Kidney (tissue), 14 donors: Measurements from ENCODE around the gene SMAD2. TPM values are rescaled to one million over a fixed set of nuclear protein-coding genes. Genes with fewer than 3 reads are reported as not detected.

Experiments
- DNase-seq, 5 donors: peaks; one replicate each; pipeline ENCODE4 v3.0.0-alpha.2; 2013 to 2020
- FAIRE-seq: peaks from 2 replicates; lab custom pipeline; 2012; peaks lifted over from hg19 to GRCh38; lab: Jason Lieb, UNC
- H3K27ac ChIP-seq, 2 donors: one replicate each; pipeline ENCODE4 v1.7.0; 2013; ENCODE audit warnings: low read depth in 2 of 2, low read length in 2 of 2, inconsistent platforms in 1 of 2
- H3K27me3 ChIP-seq: one replicate; pipeline ENCODE4 v1.7.1; 2013; ENCODE audit warnings: low read length, inconsistent platforms; ENCODE audit not compliant: control insufficient read depth, insufficient read depth
- H3K36me3 ChIP-seq, 3 donors: one replicate each; pipeline versions ENCODE4 v1.7.0 to v1.7.1; 2013; ENCODE audit warnings: low read length in 3 of 3, control low read depth in 1 of 3, inconsistent platforms in 1 of 3; ENCODE audit not compliant: insufficient read depth in 3 of 3, control insufficient read depth in 2 of 3
- H3K4me1 ChIP-seq, 3 donors: one replicate each; pipeline versions ENCODE4 v1.7.0 to v1.7.1; 2013; ENCODE audit warnings: low read length in 3 of 3, inconsistent platforms in 1 of 3, low read depth in 1 of 3; ENCODE audit not compliant: control insufficient read depth in 2 of 3, insufficient read depth in 2 of 3
- H3K4me3 ChIP-seq, 3 donors: one replicate each; pipeline versions ENCODE4 v1.7.0 to v1.8.1; 2013; ENCODE audit warnings: low read length in 3 of 3, control low read depth in 1 of 3, inconsistent platforms in 1 of 3
- H3K9ac ChIP-seq, 3 donors: one replicate each; pipeline versions ENCODE4 v1.7.0 to v1.7.1; 2013; ENCODE audit warnings: low read length in 3 of 3, control low read depth in 1 of 3, inconsistent platforms in 1 of 3
- H3K9me3 ChIP-seq, 3 donors: one replicate each; pipeline versions ENCODE4 v1.7.0 to v1.7.1; 2013; ENCODE audit warnings: low read length in 3 of 3, control low read depth in 1 of 3, inconsistent platforms in 1 of 3; ENCODE audit not compliant: control insufficient read depth in 2 of 3, insufficient read depth in 1 of 3
- CTCF ChIP-seq: IDR thresholded peaks from 3 replicates; pipeline ENCODE4 v1.5.1; 2012; ENCODE audit warnings: mild to moderate bottlenecking, moderate library complexity, borderline replicate concordance; ENCODE audit not compliant: insufficient read depth; ENCODE audit errors: extremely low read depth
- intact Hi-C: fragments of 100-400 bp; cut with DNase I; formaldehyde crosslinking; loops from one replicate; pipeline ENCODE4 v1.11.1; 2022
- polyA plus RNA-seq: library from polyadenylated mRNA; stranded (reverse); fragments of 350-450 nt; fragmentation: Illumina TruSeq; extraction: RNeasy Lipid Tissue Mini Kit (QIAGEN cat#74804); gene quantifications from one replicate; pipeline ENCODE4 v1.2.3, GENCODE V29; 2014; ENCODE audit warnings: low read depth, low replicate concordance; ENCODE audit not compliant: insufficient read depth
- total RNA-seq: library from RNA; stranded (reverse); fragmentation: NEBNext Ultra II Directional; extraction: Animal tissue kit (Norgen Biotek cat#: 25700); gene quantifications from one replicate; pipeline ENCODE4 v1.2.1, GENCODE V29; 2021
- donor health status: control.
- donor health status: control.
- donor health status: control.
- donor health status: control.
- donor health status: control.
- donor health status: DM: yes; HTN: yes; CAD: no.
- donor health status: Normal renal cell carcinoma (clear cell type).

Gene SMAD2
- total and polyA plus RNA-seq, 2 donors from 2014 or later, result 29.9 to 147 TPM

GRCh38 chr18:47930931-47931717, 665 bp upstream of the SMAD2 start:
- FAIRE-seq (no peak), DNase-seq (peak; percentile 96 to 99 (median 98))
- intact Hi-C loops, result no loop called here
- Histone ChIP-seq H3K9ac (peak overlapping the region in 1 of 3 donors; percentile 34), H3K36me3 (no peaks in the 10 kb centered on the region), H3K9me3 (no peaks in the 10 kb centered on the region), H3K27ac (peak overlapping the region; percentile 86 to 91), H3K4me1 (peaks cover 0 to 9% (median 4%) of the 10 kb centered on the region in 3 donors), H3K27me3 (no peaks in the 10 kb centered on the region), H3K4me3 (peak overlapping the region; percentile 30 to 68 (median 61))
- TF ChIP-seq CTCF, result no peak

GRCh38 chr18:47929681-47930198, 719 bp downstream of the SMAD2 start:
- Histone ChIP-seq H3K36me3 (no peaks in the 10 kb centered on the region), H3K4me3 (peak overlapping the region; percentile 90 to 94 (median 93)), H3K4me1 (peaks cover 4 to 9% (median 5%) of the 10 kb centered on the region in 3 donors), H3K9ac (peak overlapping the region; percentile 84 to 89 (median 87)), H3K27ac (peak overlapping the region; percentile 91 to 93), H3K9me3 (no peaks in the 10 kb centered on the region), H3K27me3 (no peaks in the 10 kb centered on the region)
- intact Hi-C loops, result no loop called here
- DNase-seq (no peak), FAIRE-seq (no peak)
- no peak for TF ChIP-seq CTCF

- DNase-seq (no peak), FAIRE-seq (no peak)
- Histone ChIP-seq H3K27ac (no peak overlapping the region), H3K36me3 (no peaks in the 10 kb centered on the region), H3K9ac (peak overlapping the region; percentile 9 to 53 (median 27)), H3K4me1 (peaks cover 4 to 9% (median 5%) of the 10 kb centered on the region in 3 donors), H3K27me3 (no peaks in the 10 kb centered on the region), H3K9me3 (no peaks in the 10 kb centered on the region), H3K4me3 (peak overlapping the region; percentile 47 to 93 (median 49))
- intact Hi-C loops, result no loop called here
- no peak for TF ChIP-seq CTCF
Observed at GRCh38 chr18:47928466-47928865, 2.0 kb downstream of the SMAD2 start.
